M059J (cell line): Measurements from ENCODE around the gene BRIP1. TPM values are rescaled to one million over a fixed set of nuclear protein-coding genes. Genes with fewer than 3 reads are reported as not detected.
"Not testable (repeated sequence)": the region's sequence is repeated elsewhere in the genome, so short reads cannot be mapped to it uniquely, and the experiment has no call there.

ENCODE experiments used
- DNase-seq: peaks from one replicate; pipeline ENCODE4 v3.0.0-alpha.2; 2012; ENCODE audit warnings: low read depth
- total RNA-seq: library from RNA; depleted of rRNA; stranded (reverse); fragments of >200 nt; shearing (Covaris generic); gene quantifications from 2 replicates; pipeline ENCODE4 v1.2.3, GENCODE V29; 2014

The BRIP1 gene
- total RNA-seq, 1 experiment from 2014 or later = 20.8 TPM

- peak; percentile 3 for DNase-seq
Measured at GRCh38 chr17:61728297-61728836, 135.0 kb downstream of the BRIP1 start.

GRCh38 chr17:61727798-61728197 is 135.5 kb downstream of the BRIP1 start:
- not testable (repeated sequence) for DNase-seq

GRCh38 chr17:61726977-61727376 is 136.4 kb downstream of the BRIP1 start:
- no peak for DNase-seq

GRCh38 chr17:61724777-61725176 is 138.6 kb downstream of the BRIP1 start:
- no peak for DNase-seq

- DNase-seq = no peak
Measured at GRCh38 chr17:61723914-61724313, 139.4 kb downstream of the BRIP1 start.

- no peak for DNase-seq
Measured at GRCh38 chr17:61723183-61723582, 140.1 kb downstream of the BRIP1 start.

- DNase-seq = no peak
Measured at GRCh38 chr17:61722398-61722797, 140.9 kb downstream of the BRIP1 start.

- DNase-seq = no peak
Measured at GRCh38 chr17:61720016-61720795, 143.1 kb downstream of the BRIP1 start.

GRCh38 chr17:61719220-61719619 is 144.1 kb downstream of the BRIP1 start:
- DNase-seq = not testable (repeated sequence)

GRCh38 chr17:61718022-61718421 is 145.3 kb downstream of the BRIP1 start:
- DNase-seq = no peak

GRCh38 chr17:61717352-61717751 is 146.0 kb downstream of the BRIP1 start:
- DNase-seq = no peak

GRCh38 chr17:61716225-61716829 is 147.0 kb downstream of the BRIP1 start:
- DNase-seq = no peak

- no peak for DNase-seq
Measured at GRCh38 chr17:61715348-61715747, 148.0 kb downstream of the BRIP1 start.

GRCh38 chr17:61714300-61714699 is 149.0 kb downstream of the BRIP1 start:
- no peak for DNase-seq

GRCh38 chr17:61713035-61713434 is 150.3 kb downstream of the BRIP1 start:
- no peak for DNase-seq

GRCh38 chr17:61710546-61710945 is 152.8 kb downstream of the BRIP1 start:
- DNase-seq = no peak

- no peak for DNase-seq
Measured at GRCh38 chr17:61709567-61709966, 153.8 kb downstream of the BRIP1 start.

- DNase-seq = no peak
Measured at GRCh38 chr17:61704935-61705449, 158.3 kb downstream of the BRIP1 start.

GRCh38 chr17:61702450-61702849 is 160.9 kb downstream of the BRIP1 start:
- no peak for DNase-seq

GRCh38 chr17:61701978-61702377 is 161.3 kb downstream of the BRIP1 start:
- DNase-seq = no peak

GRCh38 chr17:61701334-61701733 is 162.0 kb downstream of the BRIP1 start:
- DNase-seq = no peak

- DNase-seq = no peak
Measured at GRCh38 chr17:61700252-61700651, 163.1 kb downstream of the BRIP1 start.

GRCh38 chr17:61699694-61700093 is 163.6 kb downstream of the BRIP1 start:
- DNase-seq = no peak
